GM18498 (cell line): ENCODE results near the gene VPS16.

Source experiments
- ATAC-seq: cut with Tn5 transposase; IDR thresholded peaks from one replicate; pipeline ENCODE4 v1.9.1; 2021; ENCODE audit warnings: mild to moderate bottlenecking, moderate library complexity; ENCODE audit not compliant: unreplicated experiment

Gene VPS16

GRCh38 chr20:2840138-2840966 is at the start of gene VPS16, which contains the start of gene PCED1A:
Gene VPS16 (plus strand): TSS chr20:2840745. CDS start chr20:2840775, 30 bp downstream.
Gene PCED1A (minus strand): TSS chr20:2840655. CDS start chr20:2839912, 743 bp downstream.
- ATAC-seq = peak; percentile 98

GRCh38 chr20:2793471-2793870 is 47.1 kb upstream of the VPS16 start:
- ATAC-seq = no peak

- ATAC-seq = no peak
Observed at GRCh38 chr20:2794202-2794748, 46.3 kb upstream of the VPS16 start.

- no peak for ATAC-seq
Observed at GRCh38 chr20:2794866-2795447, 45.6 kb upstream of the VPS16 start.

- ATAC-seq = no peak
Observed at GRCh38 chr20:2795451-2795850, 45.1 kb upstream of the VPS16 start.

- no peak for ATAC-seq
Observed at GRCh38 chr20:2796011-2796660, 44.4 kb upstream of the VPS16 start.

- no peak for ATAC-seq
Observed at GRCh38 chr20:2797136-2797983, 43.2 kb upstream of the VPS16 start.

GRCh38 chr20:2798095-2798805 is 42.3 kb upstream of the VPS16 start:
- ATAC-seq = no peak

GRCh38 chr20:2798814-2799213 is 41.7 kb upstream of the VPS16 start:
- no peak for ATAC-seq

GRCh38 chr20:2799271-2799670 is 41.3 kb upstream of the VPS16 start:
- ATAC-seq = no peak

- ATAC-seq = no peak
Observed at GRCh38 chr20:2799688-2800520, 40.6 kb upstream of the VPS16 start.

- ATAC-seq = no peak
Observed at GRCh38 chr20:2800521-2801285, 39.8 kb upstream of the VPS16 start, which contains the start of gene CPXM1. Gene CPXM1 (minus strand): TSS chr20:2800627. CDS start chr20:2800572, 55 bp downstream.

- no peak for ATAC-seq
Observed at GRCh38 chr20:2801286-2801728, 39.2 kb upstream of the VPS16 start.

- no peak for ATAC-seq
Observed at GRCh38 chr20:2804041-2804828, 36.3 kb upstream of the VPS16 start.

- ATAC-seq = no peak
Observed at GRCh38 chr20:2804852-2805688, 35.5 kb upstream of the VPS16 start.

GRCh38 chr20:2805689-2806350 is 34.7 kb upstream of the VPS16 start:
- no peak for ATAC-seq
